ENCODE results near the gene MEDAG. TPM values are rescaled to one million over a fixed set of nuclear protein-coding genes. Genes with fewer than 3 reads are reported as not detected.

The MEDAG gene
- total RNA-seq, 1 donor from 2014 or later, result not detected

DNA sequence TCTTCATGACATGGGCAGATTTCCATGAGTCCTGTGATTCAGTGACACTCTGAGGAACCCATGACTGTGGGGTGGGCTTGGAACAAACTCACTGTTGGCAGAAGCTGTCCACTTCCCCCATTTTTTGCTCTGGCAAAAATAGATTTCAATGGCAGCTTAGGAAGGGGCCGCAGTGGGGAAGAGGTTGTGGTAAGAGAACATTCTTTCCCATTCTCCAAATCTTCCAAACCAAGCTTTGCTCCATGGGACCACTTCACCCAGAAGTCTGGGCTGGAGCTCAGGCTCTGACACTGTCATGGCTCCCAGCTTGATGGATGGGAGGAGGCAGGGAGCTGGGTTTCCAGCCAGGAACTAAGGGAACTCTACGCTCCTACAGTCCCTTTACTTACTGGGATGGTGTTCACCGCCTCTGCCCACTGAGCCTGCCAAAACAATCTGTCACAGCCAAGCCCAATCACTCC lies 24.9 kb upstream of the MEDAG start:
- H3K4me3 Mint-ChIP-seq, result no peak overlapping the region
- no peaks in the 10 kb centered on the region for H3K36me3 Mint-ChIP-seq (ENCODE audit: low read depth)
- H3K9me3 Mint-ChIP-seq, result peaks cover 10% of the 10 kb centered on the region
- H3K27ac Mint-ChIP-seq, result no peak overlapping the region
- intact Hi-C loops (cut with micrococcal nuclease), result loop anchor here (5.0 kb wide), 1 partner anchor 161 kb away; no protein-coding TSS in a partner anchor
- DNase-seq, result no peak
- H3K4me1 Mint-ChIP-seq, result peaks cover 12% of the 10 kb centered on the region
- H3K27me3 Mint-ChIP-seq, result peaks cover 21% of the 10 kb centered on the region

DNA sequence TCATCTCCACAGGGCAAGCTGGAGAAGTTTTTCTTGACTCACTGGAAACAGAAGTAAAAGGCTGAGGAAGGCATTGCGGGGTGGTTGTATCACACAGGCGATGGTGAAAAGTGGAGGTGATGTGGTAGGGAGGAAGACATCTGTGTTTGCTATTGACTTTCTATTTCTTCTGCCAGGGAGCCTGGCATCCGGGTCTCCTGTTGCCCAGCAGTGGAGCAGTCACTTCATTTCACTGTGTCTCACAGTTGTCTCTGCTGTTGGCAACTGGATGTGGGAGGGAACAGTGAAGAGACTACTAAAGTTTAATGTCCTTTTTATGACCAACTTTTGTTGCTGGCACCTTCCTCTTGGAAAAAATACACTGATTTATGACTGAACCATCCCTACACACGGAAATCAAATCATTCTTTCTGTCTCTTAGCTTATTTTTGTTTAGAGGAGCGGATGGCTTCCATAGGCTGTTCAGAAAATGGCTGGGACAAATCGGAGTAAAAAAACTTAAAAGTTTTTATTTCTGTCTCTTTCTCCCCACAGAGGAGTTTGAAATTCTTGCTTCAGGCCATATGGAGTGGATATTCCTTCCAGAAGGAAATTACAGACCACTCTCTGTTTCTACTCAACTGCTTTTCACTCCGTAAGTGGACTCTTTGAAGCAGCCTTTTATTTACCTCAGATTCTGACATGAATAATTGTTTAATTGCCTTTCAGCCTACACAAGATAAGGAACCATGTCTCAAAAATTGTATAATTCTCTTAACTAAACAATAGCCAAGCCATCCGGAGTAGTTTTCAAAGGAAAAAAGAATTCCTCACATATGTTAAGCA lies 23.8 kb upstream of the MEDAG start:
- peaks cover 10% of the 10 kb centered on the region for H3K9me3 Mint-ChIP-seq
- intact Hi-C loops (cut with micrococcal nuclease), result loop anchor here (5.0 kb wide), 1 partner anchor 160 kb away; no protein-coding TSS in a partner anchor
- H3K36me3 Mint-ChIP-seq (ENCODE audit: low read depth), result no peaks in the 10 kb centered on the region
- H3K4me3 Mint-ChIP-seq, result no peak overlapping the region
- peaks cover 23% of the 10 kb centered on the region for H3K27me3 Mint-ChIP-seq
- H3K27ac Mint-ChIP-seq, result no peak overlapping the region
- H3K4me1 Mint-ChIP-seq, result peaks cover 12% of the 10 kb centered on the region
- no peak for DNase-seq

DNA sequence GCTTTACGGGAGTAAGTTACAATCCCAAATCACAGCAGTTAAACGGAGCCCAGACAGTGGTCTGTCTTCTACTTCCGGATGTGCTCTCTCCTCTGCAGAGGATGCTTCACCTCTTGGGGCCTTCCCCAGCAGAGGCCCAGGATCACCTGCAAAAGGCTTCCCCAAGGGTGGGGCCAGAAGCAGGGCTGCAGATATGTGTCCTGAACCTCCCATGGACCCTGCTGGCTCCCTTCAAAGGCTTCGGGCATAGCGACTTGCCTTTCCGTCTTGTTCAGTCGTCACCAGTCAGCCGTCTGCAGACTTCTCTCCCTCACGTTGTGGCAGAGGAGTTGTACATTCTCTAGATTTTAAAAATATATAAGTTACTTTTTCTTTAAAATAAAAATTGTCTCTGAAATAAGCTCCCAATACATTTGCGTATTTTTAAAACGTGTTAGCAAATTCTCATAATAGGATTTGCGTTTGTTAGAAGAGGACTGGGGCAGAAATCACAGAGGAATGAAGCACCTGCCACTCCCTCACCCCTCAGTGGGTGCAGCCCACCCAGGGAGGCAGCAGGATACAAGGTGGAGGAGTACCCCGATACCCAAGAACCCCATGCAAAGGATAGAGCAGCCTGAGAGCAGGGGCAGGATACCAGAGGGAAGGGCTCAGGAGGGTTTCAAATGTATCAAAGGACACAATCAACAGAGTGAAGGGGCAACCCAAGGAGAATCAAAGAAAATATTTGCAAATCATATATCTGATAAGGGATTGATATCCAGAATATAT lies 22.9 kb upstream of the MEDAG start:
- Mint-ChIP-seq H3K36me3 (ENCODE audit: low read depth) (no peaks in the 10 kb centered on the region), H3K9me3 (peaks cover 10% of the 10 kb centered on the region), H3K27me3 (peaks cover 20% of the 10 kb centered on the region), H3K4me1 (peaks cover 12% of the 10 kb centered on the region), H3K4me3 (no peak overlapping the region), H3K27ac (no peak overlapping the region)
- intact Hi-C loops (cut with micrococcal nuclease), result loop anchor here (5.0 kb wide), 1 partner anchor 159 kb away; no protein-coding TSS in a partner anchor
- DNase-seq, result no peak

DNA sequence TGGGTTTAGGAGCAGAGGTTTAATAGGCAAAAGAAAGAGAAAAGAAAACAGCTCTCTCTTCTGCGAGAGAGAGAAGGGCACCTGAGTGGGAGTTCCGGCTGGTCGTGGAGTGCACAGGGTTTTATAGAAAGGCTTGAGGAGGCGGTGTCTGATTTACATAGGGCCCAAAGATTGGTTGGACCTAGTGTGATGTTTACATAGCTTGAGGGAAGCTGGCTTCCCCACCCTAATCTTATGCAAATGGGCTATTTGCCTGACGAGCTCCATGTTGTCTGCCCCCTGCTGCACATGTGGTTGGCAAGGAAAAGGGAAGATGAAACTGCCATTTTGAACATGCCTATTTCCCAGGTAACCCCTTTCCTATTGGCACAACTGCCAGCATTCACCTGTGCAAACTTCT lies 21.5 kb upstream of the MEDAG start:
- H3K27ac Mint-ChIP-seq, result no peak overlapping the region

DNA sequence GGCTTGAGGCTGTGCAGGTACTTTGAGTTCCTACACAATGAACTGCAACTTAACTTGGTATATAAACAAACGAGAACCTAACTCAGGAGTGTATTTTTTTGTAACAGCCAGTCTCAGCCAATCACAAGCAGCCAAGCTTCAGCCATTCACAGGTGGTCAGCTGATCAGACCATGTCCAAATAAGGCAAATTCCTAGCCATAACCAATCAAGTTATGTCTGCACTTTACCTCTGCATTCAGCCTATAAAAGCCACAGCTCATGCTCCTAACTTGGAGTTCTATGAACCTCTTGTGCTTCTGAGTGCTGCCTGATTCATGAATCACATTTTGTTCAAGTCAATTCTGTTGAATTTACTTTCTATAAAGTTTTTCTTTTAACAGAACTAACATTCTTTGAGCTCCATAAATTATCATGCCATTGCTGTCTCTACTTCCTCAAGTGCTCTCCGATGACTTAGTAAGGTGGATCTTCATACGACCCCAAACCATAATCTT lies 16.8 kb upstream of the MEDAG start:
- no peak overlapping the region for H3K27ac Mint-ChIP-seq
- peaks cover 11% of the 10 kb centered on the region for H3K4me1 Mint-ChIP-seq
- no peak for DNase-seq
- H3K9me3 Mint-ChIP-seq, result peaks cover 6% of the 10 kb centered on the region
- intact Hi-C loops (cut with micrococcal nuclease), result no loop called here
- H3K4me3 Mint-ChIP-seq, result no peak overlapping the region
- H3K27me3 Mint-ChIP-seq, result peaks cover 15% of the 10 kb centered on the region
- no peaks in the 10 kb centered on the region for H3K36me3 Mint-ChIP-seq (ENCODE audit: low read depth)

More for the DNA sequence above, 21.5 kb upstream of the MEDAG start:
- Mint-ChIP-seq H3K4me3 (no peak overlapping the region), H3K4me1 (peaks cover 12% of the 10 kb centered on the region), H3K9me3 (peaks cover 10% of the 10 kb centered on the region), H3K36me3 (ENCODE audit: low read depth) (no peaks in the 10 kb centered on the region), H3K27me3 (peaks cover 19% of the 10 kb centered on the region)
- intact Hi-C loops (cut with micrococcal nuclease), result loop anchor here (5.0 kb wide), 1 partner anchor 158 kb away; no protein-coding TSS in a partner anchor
- DNase-seq, result no peak

- Mint-ChIP-seq H3K27me3 (peaks cover 15% of the 10 kb centered on the region), H3K4me3 (no peak overlapping the region), H3K36me3 (ENCODE audit: low read depth) (no peaks in the 10 kb centered on the region), H3K4me1 (no peaks in the 10 kb centered on the region), H3K9me3 (no peaks in the 10 kb centered on the region), H3K27ac (no peak overlapping the region)
- intact Hi-C loops (cut with micrococcal nuclease), result no loop called here
- no peak for DNase-seq
These were observed 13.1 kb upstream of the MEDAG start for GRCh38 chr13:30892966-30893365.

DNA sequence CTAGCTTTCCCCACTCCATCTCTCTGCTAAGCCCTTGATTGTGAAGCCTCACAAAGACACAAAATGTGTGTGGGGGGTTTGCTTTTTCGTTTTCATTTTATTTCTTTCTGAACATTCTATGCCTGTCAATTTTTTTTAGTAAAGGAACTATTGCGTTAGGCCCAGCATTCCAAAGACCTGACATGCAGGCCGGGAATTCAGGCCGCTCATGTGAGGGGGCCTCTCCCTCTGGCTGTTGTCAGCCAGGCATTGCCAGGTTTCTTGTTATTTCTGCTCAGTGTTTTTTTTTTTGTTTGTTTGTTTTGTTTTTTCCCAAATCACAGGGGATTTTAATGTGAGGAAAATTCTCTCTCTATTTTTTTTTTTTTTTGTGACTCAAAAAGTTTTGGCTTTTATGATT lies 10.3 kb upstream of the MEDAG start:
- no peak overlapping the region for H3K27ac Mint-ChIP-seq
- H3K9me3 Mint-ChIP-seq, result no peaks in the 10 kb centered on the region
- no peaks in the 10 kb centered on the region for H3K36me3 Mint-ChIP-seq (ENCODE audit: low read depth)
- intact Hi-C loops (cut with micrococcal nuclease), result no loop called here
- H3K27me3 Mint-ChIP-seq, result peaks cover 20% of the 10 kb centered on the region
- H3K4me1 Mint-ChIP-seq, result peaks cover 11% of the 10 kb centered on the region
- H3K4me3 Mint-ChIP-seq, result no peak overlapping the region
- DNase-seq, result no peak

- no peaks in the 10 kb centered on the region for H3K36me3 Mint-ChIP-seq (ENCODE audit: low read depth)
- DNase-seq, result no peak
- H3K27me3 Mint-ChIP-seq, result peaks cover 18% of the 10 kb centered on the region
- H3K27ac Mint-ChIP-seq, result no peak overlapping the region
- no peaks in the 10 kb centered on the region for H3K9me3 Mint-ChIP-seq
- no peak overlapping the region for H3K4me3 Mint-ChIP-seq
- peaks cover 14% of the 10 kb centered on the region for H3K4me1 Mint-ChIP-seq
- intact Hi-C loops (cut with micrococcal nuclease), result no loop called here
These were observed 8.0 kb upstream of the MEDAG start for GRCh38 chr13:30898070-30898469.

DNA sequence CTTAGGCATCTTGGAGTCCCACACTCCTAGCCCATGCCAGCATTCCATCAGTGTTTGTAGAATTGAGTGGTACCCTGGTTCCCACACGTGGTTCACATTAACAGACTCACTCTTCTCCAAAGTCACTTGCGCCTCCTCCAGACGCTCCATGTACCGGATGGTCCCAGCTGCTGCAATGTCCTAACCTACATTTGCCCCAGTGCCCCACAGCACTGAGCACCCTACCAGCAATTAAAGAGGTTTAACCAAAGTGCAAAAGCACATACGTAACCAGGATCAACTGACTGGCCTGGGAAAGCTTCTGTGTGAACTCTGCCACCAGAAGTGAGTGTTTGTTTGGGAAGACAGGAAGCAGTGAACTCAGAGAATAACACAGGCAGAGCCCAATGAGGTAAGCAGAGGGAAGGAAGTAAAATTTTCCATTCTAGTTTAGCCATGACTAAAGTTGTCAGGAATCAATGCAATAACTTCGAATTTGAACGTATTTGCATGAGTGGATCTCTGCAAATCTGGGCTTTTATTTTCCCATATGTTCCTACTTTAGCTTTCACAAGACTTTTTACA lies 7.3 kb upstream of the MEDAG start:
- no peaks in the 10 kb centered on the region for H3K9me3 Mint-ChIP-seq
- no peak overlapping the region for H3K4me3 Mint-ChIP-seq
- intact Hi-C loops (cut with micrococcal nuclease), result no loop called here
- DNase-seq, result no peak
- no peaks in the 10 kb centered on the region for H3K36me3 Mint-ChIP-seq (ENCODE audit: low read depth)
- H3K27me3 Mint-ChIP-seq, result peaks cover 23% of the 10 kb centered on the region
- peaks cover 14% of the 10 kb centered on the region for H3K4me1 Mint-ChIP-seq
- H3K27ac Mint-ChIP-seq, result peak overlapping the region; percentile 39

GRCh38 chr13:30900436-30900835 lies 5.6 kb upstream of the MEDAG start:
- DNase-seq, result no peak
- intact Hi-C loops (cut with micrococcal nuclease), result no loop called here

DNA sequence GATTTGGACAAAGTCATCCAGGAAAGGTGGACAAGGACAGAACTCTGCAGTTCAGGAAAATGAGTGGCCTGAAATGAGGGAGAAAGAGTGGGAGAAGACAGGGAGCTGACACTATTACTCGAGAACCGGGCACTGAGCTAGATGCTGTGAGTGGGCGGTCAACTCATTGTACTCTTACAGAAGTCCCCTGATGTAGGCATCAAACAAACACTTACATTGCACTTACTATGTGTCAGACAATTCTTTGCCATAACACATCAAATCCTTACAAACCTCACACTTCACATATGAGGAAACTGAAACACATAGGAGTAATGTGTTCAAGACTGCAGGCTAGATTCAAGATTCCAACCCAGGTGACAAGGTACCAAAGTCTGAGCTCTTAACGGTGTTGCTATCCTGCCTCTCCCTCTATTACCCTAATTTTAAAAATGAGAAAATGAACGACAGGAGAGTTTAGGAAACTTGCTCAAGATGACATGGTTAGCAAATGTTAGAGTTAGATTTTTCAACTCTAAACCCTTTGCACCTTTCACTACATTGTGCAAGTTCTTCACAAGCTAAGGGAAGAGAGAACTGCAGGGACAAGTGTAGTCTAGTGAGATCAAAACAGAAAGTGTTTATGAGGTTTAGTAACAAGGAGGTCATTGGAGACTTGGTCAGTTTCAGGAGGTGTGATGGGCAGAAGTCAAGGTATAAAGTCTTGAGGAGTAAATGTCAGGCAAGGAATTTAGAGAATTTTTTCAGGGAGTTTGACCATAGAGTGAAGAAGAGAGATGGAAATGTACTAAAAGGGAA lies 4.9 kb upstream of the MEDAG start:
- intact Hi-C loops (cut with micrococcal nuclease), result no loop called here
- Mint-ChIP-seq H3K4me1 (peaks cover 14% of the 10 kb centered on the region), H3K27ac (no peak overlapping the region), H3K36me3 (ENCODE audit: low read depth) (no peaks in the 10 kb centered on the region), H3K27me3 (peaks cover 43% of the 10 kb centered on the region), H3K9me3 (peaks cover 3% of the 10 kb centered on the region), H3K4me3 (no peak overlapping the region)
- no peak for DNase-seq

More at GRCh38 chr13:30900436-30900835, 5.6 kb upstream of the MEDAG start:
- H3K27ac Mint-ChIP-seq, result no peak overlapping the region
- H3K36me3 Mint-ChIP-seq (ENCODE audit: low read depth), result no peaks in the 10 kb centered on the region
- peaks cover 40% of the 10 kb centered on the region for H3K27me3 Mint-ChIP-seq
- peaks cover 14% of the 10 kb centered on the region for H3K4me1 Mint-ChIP-seq
- peaks cover 3% of the 10 kb centered on the region for H3K9me3 Mint-ChIP-seq
- H3K4me3 Mint-ChIP-seq, result no peak overlapping the region

- DNase-seq, result no peak
- Mint-ChIP-seq H3K4me1 (peaks cover 11% of the 10 kb centered on the region), H3K36me3 (ENCODE audit: low read depth) (no peaks in the 10 kb centered on the region), H3K27ac (no peak overlapping the region), H3K27me3 (peaks cover 58% of the 10 kb centered on the region), H3K4me3 (no peak overlapping the region), H3K9me3 (peaks cover 3% of the 10 kb centered on the region)
- intact Hi-C loops (cut with micrococcal nuclease), result no loop called here
These were observed 2.0 kb upstream of the MEDAG start for GRCh38 chr13:30904043-30904442.

DNA sequence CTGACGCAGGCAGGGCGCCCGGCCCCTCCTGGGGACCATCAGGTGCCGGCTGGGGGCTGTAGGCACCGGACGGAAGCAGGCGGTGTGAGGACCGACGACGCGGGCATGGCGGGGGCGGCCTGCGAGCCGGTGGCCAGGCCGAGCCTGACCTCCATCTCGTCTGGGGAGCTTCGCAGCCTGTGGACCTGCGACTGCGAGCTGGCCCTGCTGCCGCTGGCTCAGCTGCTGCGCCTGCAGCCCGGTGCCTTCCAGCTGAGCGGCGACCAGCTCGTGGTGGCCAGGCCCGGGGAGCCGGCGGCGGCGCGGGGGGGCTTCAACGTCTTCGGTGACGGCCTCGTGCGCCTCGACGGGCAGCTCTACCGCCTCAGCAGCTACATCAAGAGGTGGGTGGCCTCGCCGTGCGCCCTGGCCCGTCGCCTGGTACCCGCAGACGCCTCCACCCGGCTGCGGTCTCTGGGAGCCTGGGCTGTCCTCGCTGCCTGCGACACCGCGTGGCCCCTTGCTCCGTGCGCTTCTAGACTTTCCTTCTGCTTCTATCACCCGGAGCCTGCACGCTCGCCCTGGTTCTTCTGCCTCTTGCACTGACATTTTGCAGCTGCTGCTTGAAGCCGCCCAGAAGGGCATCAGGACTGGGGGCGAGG lies 460 bp downstream of the MEDAG start:
- Mint-ChIP-seq H3K36me3 (ENCODE audit: low read depth) (no peaks in the 10 kb centered on the region), H3K4me1 (peaks cover 2% of the 10 kb centered on the region), H3K9me3 (peaks cover 3% of the 10 kb centered on the region), H3K4me3 (no peak overlapping the region), H3K27me3 (peaks cover 62% of the 10 kb centered on the region), H3K27ac (no peak overlapping the region)
- intact Hi-C loops (cut with micrococcal nuclease), result no loop called here
- DNase-seq, result no peak
